Gastroesophageal sphincter (tissue), 3 donors: Measurements from ENCODE around the gene NTRK3.

ENCODE experiments used
- CTCF ChIP-seq, 4 experiments: fragments of 200-600 bp in 2 of 4; fragments of 450-650 bp in 2 of 4; sonication (generic) in 1 of 4; IDR thresholded peaks; one replicate each; pipeline ENCODE4 v1.5.1; 2017 to 2019; ENCODE audit warnings: antibody characterized with exemption in 4 of 4, mild to moderate bottlenecking in 2 of 4, moderate library complexity in 2 of 4
- EP300 ChIP-seq: sonication (generic); formaldehyde crosslinking; IDR thresholded peaks from one replicate; pipeline ENCODE4 v1.6.1; 2017; ENCODE audit warnings: antibody characterized with exemption, mild to moderate bottlenecking
- POLR2A ChIP-seq, 2 donors: fragments of 450-650 bp; IDR thresholded peaks; one replicate each; pipeline ENCODE4 v1.6.1; 2017; ENCODE audit warnings: antibody characterized with exemption in 2 of 2, mild to moderate bottlenecking in 2 of 2, moderate library complexity in 1 of 2

- TF ChIP-seq CTCF (IDR thresholded peaks at IDR 0.05) (no peak), EP300 (no peak), POLR2A (IDR thresholded peaks at IDR 0.05) (no peak)
Measured at GRCh38 chr15:88067331-88067685, 189.2 kb downstream of the NTRK3 start.
